Thyroid gland (tissue), 4 donors: ENCODE data around the gene CTNNA2.

ENCODE experiments used
- POLR2A ChIP-seq, 2 donors: fragments of 450-650 bp; IDR thresholded peaks; one replicate each; pipeline ENCODE4 v1.6.1; 2017; ENCODE audit warnings: antibody characterized with exemption in 2 of 2, mild to moderate bottlenecking in 2 of 2, moderate library complexity in 1 of 2
- TF ChIP-seq, protein P1 (sequence below), 6 experiments: fragments of 200-600 bp in 3 of 6; fragments of 450-650 bp in 3 of 6; sonication (generic) in 3 of 6; IDR thresholded peaks; one replicate each; pipeline ENCODE4 v1.5.1; 2016 to 2019; ENCODE audit warnings: antibody characterized with exemption in 6 of 6, mild to moderate bottlenecking in 2 of 6, inconsistent platforms in 1 of 6, moderate library complexity in 1 of 6

DNA sequence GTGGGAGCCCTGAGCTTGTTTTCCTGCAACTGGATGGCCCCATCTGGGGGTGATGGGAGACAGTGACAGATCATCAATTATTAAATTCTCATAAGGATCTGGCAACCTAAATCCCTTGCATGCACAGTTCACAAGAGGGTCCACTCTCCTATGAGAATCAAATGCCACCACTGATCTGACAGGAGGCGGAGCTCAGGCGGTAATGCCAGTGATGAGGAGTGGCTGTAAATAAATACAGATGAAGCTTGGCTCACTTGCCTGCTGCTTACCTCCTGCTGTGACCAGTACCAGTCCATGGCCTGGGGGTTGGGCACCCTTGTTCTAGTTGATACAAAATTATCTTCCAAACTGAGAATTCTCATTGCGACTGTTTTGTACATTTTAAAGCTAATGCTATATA, 258.6 kb downstream of the CTNNA2 start:
- TF ChIP-seq, protein P1, sequence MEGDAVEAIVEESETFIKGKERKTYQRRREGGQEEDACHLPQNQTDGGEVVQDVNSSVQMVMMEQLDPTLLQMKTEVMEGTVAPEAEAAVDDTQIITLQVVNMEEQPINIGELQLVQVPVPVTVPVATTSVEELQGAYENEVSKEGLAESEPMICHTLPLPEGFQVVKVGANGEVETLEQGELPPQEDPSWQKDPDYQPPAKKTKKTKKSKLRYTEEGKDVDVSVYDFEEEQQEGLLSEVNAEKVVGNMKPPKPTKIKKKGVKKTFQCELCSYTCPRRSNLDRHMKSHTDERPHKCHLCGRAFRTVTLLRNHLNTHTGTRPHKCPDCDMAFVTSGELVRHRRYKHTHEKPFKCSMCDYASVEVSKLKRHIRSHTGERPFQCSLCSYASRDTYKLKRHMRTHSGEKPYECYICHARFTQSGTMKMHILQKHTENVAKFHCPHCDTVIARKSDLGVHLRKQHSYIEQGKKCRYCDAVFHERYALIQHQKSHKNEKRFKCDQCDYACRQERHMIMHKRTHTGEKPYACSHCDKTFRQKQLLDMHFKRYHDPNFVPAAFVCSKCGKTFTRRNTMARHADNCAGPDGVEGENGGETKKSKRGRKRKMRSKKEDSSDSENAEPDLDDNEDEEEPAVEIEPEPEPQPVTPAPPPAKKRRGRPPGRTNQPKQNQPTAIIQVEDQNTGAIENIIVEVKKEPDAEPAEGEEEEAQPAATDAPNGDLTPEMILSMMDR (IDR thresholded peaks at IDR 0.05), result no peak
- TF ChIP-seq POLR2A (IDR thresholded peaks at IDR 0.05), result no peak
